ENCODE measurements around the gene HS3ST5.

Gene HS3ST5

DNA sequence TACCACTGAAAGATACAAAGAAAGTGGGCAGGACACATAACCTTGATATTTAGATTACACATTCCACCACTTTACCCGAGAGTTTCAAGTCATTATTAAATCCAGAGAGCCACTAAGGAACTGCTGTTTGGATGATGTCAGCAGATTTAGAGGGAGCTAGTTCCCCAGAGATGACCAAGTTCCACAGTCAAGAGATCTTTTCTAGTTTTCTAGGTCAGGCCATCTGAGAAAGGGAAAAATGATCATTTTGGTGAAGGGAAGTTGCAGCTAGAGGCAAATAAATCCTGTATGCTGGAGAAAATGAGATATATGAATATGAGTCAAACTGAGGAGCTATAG is 147.8 kb downstream of the HS3ST5 start:
- DNase-seq (ENCODE audit: low read depth in 2 of 2) = no peak

DNA sequence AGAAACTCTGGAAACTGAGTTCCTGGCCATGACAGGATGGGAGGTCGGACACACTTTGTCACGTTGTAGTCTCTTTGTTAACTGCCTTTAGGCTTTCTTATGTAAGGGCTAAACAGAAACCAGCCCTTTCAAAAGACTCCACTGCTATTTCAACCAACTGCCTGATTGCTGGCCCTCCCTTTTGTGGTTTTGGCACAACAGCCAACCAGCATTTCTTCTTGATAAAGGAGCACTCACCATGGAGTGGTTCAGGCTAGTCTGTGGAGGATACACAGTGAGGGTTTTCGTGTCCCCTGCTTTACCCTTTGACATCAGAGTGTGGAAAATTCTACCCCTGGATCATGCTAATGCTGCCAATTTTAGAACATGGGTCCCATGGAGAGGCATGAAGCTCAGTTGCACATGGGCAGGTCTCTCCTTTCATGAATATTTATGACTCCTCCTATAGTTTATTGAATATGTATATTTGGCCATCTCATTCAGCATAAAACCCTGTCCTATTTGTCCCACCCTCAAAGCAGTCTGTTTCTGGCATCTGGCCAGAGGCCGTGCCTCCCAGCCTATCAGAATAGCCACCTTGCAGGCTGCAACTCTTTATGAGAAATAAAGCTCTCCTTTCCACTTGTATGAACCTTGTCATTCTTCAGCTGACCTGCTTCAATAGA is 148.3 kb downstream of the HS3ST5 start:
- DNase-seq (ENCODE audit: low read depth in 2 of 2) = no peak

DNA sequence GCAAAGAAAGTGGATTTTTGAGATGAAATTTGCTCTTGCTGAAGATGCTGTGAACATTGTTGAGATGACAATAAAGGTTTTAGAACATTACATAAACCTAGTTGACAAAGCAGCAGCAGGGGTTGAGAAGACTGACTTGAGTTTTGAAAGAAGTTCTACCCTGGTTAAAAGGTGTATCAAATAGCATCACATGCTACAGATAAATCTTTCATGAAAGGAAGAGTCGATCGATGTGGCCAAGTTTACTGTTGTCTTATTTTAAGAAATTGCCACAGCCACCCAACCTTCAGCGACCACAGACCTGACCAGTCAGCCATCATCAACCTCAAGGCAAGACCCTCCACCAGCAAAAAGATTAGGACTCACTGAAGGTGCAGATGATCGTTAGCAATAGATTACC is 155.3 kb downstream of the HS3ST5 start:
- no peak for DNase-seq (ENCODE audit: low read depth in 2 of 2)

DNA sequence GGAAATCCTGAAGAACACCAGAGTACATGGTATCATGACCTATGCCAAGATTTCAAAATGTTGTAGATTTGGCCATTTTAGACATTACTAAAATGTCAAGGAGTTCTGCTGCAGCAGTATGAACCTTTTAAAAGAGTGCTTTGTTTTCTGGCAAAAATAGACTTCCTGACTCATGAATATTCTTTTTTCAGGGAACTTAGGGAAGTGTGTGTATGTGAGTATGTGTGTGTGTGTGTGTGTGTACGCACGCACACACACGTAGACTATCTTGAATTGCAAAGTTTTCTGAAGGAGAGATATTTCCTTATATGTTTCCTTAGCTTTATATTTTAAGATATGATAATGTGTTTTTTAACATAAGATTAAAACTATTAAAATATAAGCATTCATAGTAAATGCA is 161.2 kb downstream of the HS3ST5 start:
- no peak for DNase-seq (ENCODE audit: low read depth in 2 of 2)

DNA sequence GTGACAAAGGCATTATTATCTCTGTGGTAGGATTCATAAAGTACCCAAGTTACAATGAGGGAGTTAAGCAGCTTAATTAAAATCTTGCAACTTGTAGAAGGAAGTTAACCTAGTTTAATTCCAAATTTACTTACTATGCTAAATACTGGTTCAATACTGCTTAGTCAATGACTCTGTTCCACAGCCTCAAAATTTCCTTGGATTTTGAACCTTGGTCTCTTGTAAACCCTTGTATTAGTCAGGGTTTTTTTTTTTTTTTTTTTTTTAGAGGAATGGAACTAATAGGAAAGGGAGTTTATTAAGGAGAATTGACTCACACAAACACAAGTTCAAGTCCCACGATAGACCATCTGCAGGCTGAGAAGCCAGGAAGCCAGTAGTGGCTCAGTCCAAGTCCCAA is 163.4 kb downstream of the HS3ST5 start:
- no peak for DNase-seq (ENCODE audit: low read depth in 2 of 2)

DNA sequence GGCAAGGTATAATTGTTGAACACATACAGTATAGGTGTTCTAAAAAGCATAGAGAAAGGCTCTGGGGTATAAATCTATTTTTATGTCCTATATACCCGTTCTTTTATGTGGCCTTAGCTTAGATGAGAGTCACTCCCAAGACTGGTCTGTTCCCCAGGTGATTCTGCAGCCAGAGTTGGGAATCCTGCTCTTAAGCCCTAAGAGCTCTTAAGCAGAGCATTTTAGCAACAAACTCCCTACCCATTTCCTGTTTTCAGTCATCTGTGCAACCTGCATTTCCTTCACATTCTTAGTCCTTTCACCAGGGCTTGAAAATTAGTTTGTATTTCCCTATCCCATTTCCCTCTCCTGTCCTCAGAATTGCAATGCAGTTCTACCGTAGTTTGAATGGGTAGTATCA is 166.1 kb downstream of the HS3ST5 start:
- DNase-seq (ENCODE audit: low read depth in 2 of 2) = no peak

DNA sequence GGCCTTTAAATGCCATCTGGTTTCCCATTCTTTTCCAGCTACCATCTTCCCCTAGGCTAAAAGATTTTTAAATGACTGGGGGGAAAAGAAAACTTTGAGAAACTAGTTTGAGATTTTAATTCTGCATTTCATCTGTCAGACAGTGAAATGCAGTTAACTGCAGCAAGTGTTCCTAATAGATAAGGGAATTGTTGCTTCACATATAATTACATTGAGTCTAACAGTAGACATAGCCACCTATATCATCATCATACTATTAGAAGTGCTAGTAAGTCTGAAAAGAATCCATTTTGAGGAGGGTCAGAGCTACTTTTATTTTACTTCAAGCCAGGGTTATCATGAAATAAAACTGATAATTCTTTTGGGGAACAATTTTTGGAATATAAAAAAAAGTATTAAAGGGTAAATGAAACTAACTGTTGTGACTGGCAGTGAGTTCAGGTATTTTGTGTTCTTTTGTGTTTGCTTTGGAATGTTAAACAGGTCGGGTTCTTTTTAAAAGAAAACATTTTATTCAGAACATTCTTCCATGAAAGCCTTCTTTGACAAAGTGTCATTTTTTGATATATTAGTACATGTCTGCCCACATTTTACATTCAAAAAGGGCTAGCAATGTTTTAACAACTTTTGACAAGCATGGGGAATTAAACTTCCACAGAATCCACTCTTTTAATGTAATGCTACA is 170.1 kb downstream of the HS3ST5 start:
- DNase-seq (ENCODE audit: low read depth in 2 of 2) = no peak

DNA sequence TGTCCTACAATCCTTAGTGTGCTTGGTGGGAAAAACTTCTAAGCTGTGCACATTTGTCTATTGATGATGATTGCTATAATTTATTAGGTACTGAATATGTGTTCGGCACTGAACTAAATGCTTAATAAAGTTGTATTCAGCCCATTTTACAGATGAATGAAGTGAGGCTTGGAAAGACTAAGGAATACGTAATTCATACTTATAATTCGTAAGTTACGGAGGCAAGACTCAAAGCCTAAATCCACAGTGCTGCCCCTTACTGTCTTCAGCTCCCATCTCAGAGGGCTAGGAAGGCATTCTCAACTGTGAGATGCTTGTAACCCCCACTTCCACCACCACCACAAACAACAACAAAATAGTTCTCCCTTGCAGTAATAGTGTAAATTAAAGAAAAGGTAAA is 171.3 kb downstream of the HS3ST5 start:
- DNase-seq (ENCODE audit: low read depth in 2 of 2) = no peak

DNA sequence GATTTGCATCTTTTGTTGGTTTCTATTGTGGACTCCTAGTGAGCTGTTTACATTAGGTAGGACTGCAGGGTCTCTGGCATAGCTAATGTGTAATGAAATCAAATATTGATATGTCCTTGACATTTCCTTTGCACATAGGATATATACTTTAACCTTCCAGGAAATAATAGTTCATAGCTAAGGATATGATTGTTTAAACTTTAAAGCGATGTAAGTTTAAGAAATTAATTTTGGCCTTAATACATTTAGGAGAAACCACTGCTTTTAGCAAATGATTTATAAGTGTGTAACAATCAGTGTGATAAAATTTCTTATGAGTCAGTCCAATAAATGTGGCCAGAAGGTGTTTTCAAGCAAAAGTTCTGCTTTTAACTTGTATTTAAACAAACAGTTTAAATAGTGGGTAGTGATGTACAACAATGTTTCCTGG is 171.8 kb downstream of the HS3ST5 start:
- DNase-seq (ENCODE audit: low read depth in 2 of 2) = no peak

DNA sequence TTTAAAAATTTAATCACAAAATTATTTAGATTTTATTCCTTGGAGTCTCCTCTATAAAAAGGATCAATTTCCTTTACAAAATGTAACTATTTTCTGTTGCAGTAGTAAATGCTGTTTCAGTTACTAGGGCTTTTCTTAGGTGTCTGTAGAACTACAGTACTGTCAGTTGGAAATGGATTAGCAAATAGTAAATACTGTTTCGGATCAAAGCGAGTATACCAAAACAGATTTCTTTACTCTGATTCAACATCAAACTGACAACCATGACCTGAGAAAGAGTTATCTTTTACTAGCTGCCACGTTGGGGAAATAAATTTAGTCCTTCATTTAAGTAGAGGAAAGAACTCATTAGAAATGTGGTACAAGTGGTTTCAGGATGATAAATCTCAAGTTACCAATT is 172.5 kb downstream of the HS3ST5 start:
- no peak for DNase-seq (ENCODE audit: low read depth in 2 of 2)

DNA sequence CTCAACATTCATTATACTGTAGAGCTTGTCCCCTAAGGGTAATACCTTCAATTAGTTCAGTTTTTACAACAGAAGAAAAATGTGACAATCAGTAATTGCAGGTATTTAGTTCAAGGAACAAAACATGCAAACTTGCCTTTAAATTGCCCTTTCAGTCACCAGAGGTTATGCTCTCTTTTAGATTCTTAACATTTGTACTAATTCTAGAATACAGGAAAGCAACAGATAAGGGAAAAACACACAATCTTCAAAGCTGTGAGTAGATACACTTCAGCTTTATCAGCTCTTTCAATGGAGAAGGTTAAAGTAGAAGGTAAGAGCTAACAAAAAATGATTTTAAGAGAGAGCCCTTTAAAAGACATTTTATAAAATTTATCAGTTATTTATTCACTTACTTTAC is 173.1 kb downstream of the HS3ST5 start:
- no peak for DNase-seq (ENCODE audit: low read depth in 2 of 2)

DNA sequence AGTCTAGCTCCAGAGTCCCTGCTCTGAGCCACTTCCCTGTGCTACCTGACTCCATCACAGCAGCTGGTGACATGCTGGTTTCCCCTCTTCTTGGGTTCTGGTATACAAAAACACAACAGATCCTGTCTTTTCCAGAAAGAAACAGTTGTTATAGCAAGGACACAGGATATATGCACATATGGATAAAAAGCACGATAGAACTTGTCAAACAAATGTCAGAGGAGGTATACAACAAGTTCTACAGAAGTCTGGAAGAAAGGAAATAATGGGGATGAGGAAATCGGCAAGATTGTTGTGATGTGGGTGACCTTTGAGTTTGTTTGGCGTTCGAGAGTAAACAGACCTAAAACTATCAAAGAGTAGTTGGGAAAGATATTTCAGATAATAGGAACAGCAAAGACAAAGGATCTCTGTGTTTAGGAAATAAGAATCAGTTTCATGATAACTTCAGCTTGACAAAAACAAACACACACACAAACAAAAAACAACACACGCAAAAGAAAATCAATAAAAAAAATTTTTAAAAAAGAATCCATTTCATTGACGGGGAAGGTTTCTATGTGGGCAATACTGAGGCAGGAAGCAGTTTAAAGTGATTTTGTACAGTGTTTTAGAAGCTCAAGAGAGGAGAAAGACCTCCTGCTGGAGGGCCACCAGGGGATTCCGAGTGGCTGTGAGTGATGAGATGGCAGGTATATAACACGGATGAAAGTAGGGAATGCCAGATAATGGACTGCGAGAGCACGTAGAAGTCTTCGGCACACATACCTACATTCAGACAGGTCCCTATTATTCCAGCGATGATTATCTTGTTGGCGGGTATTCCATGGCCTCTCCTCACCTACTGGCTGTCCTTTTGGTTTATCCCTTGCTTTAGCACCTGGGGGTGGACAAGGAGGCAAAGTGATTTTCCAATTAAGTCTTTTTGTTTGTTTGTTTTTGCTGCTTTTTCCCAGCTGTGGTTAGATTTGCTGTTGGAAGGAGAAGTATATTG is 174.9 kb downstream of the HS3ST5 start:
- no peak for DNase-seq (ENCODE audit: low read depth in 2 of 2)

DNA sequence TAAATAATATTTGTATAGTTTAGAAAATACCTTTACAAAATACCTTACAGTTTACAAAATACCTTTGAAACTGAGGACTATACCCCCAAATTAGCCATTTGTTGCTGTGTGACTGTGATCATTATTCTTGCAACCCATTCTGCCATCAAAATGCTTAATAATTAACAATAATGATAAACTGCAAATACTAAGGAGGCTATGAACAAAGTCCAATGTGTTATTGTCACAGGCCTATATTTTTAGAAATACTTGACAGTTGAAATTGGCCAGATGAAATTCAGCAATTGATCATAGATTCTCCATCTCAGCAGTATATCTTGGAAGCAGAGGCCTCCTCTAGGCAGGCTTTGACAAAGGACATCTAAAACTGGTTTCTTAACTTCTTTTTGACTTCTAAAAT is 178.6 kb downstream of the HS3ST5 start:
- DNase-seq (ENCODE audit: low read depth in 2 of 2) = no peak

DNA sequence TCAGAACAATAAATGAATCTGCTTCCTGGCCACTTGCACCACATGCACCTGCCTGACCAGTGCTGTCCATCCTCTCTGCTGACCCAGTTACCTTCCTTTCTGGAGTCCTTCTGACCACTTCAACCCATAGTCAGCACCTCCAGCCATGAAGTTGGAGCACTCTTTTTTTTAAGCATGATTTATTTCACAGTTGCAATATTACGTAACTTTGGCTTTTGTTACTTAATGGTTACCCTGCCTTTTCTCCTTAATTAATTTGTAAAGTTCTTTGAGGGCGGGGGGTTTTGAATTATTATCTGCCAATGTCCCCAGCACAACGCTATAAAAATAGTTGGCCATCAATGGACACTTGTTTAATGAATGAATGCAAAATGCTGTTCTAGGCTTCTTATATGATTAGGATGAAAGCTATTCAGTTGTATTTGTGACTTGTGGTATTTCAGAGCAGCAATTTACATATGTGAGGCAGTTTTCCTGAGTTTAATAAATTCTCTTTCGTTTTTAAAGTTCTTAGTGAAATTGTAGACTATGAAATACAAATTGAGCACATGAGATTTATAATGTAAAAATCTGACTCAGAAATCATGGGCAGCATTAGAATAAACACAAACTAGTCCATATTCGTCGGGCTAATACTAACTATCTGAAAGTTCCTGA is 180.0 kb downstream of the HS3ST5 start:
- DNase-seq (ENCODE audit: low read depth in 2 of 2) = no peak

DNA sequence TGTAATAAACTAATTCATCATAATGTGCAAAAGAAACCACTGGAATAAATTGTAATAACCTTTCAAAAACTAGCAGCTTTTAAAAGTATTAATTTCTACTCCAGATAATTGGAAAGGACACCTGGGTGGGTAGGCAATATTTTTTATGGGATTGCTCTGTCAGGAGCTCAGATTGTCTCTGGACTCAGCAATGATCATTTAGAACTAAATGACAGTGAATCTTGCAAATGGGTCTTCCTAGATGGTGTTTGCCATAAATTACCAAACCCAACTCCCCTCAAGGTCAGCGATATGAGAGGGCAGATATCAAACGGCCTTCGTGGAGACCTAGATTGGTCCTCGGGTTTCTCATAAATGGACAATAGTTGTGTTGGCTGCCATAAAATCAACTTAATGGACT is 181.9 kb downstream of the HS3ST5 start:
- DNase-seq (ENCODE audit: low read depth in 2 of 2) = no peak

DNA sequence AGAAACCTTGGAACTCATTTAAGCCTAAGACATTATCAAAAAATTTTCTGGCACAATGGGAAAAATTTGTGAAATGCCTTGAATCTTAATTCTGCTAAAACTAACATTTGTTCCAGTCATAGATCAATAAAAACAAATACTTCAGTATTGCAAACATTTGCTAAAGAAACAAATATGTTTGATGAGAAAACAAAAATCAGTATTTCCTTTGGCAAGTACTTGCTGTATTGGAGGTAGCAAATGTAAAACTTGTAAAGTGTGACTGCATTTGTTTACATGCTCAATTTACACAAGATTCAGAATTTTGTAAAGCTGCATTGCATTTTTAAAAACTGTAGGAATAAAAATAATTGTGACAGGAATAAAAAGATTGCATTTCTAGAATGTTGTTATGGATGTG is 183.1 kb downstream of the HS3ST5 start:
- DNase-seq (ENCODE audit: low read depth in 2 of 2) = no peak

DNA sequence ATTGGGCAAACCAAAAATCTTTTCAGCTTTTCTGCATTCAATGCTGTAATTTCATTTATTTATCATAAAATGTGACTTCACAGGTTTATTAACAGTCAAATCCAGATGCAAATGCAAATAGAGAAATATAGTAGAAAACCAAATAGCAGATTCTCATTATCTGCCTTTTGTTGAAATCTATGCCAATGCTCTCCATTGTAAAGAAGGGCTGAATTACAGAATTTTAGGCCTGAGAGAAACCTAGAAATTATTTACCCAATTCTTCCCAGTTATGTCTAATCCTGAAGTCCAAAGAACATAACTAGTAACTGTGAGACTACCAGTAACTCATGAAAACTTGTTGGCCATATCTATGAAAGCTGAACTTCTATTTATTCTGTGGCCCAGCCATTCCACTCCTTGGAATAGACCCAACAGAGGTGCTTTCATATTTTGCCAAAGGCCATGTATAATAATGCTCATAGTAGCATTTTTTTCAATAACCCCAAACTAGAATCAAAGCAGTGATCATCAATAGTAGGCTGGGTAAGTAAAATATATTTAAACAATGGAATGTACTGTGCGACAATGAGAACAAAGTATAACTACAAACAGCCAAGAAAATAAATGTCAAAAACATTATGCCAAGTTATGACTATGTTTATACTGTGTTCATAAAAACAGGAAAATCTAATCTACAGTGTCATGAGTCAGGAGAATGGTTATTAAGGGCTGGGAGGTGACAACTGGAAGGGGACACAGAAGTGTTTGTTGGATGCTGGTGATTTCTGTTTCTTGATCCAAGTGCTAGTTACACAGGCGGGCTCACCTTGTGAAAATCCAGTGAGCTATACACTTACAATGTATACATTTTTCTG is 183.8 kb downstream of the HS3ST5 start:
- no peak for DNase-seq (ENCODE audit: low read depth in 2 of 2)

DNA sequence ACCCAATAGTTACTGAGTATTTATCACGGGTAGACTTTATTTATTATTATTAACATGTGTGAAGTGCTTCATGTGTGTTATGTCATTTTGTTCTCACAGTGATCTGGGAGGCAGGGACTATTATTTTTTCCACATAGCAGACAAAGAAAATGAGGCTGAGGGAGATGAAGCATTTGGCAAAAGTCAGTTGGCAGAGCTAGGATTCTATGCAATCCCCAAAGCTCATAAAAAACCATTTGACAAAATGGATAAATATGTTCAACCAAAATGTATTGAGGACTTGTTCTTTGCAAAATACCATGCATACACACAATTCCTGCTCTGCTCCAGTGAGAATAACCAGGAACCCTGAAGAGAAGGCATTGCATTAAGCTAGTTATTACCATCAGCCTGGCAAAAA is 184.4 kb downstream of the HS3ST5 start:
- DNase-seq (ENCODE audit: low read depth in 2 of 2) = no peak

DNA sequence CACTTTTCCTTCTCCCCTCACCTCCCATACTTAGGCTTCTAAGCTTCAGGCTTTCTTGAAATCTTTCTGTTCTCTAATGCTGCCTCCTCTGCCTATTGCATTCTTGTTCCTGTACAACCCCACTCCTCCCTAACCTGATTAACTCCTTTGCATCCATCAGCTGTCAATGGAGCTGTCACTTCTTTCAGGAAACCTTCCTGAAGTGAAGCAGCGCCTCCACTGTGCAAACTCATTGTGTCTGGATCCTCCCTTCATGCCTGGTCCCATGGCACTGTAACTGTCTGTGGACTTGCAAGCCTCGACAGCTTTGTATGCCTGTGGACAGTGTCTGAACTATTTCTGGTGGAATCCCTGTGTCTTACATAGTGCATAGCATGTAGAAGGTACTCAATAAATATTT is 185.0 kb downstream of the HS3ST5 start:
- DNase-seq (ENCODE audit: low read depth in 2 of 2) = no peak

DNA sequence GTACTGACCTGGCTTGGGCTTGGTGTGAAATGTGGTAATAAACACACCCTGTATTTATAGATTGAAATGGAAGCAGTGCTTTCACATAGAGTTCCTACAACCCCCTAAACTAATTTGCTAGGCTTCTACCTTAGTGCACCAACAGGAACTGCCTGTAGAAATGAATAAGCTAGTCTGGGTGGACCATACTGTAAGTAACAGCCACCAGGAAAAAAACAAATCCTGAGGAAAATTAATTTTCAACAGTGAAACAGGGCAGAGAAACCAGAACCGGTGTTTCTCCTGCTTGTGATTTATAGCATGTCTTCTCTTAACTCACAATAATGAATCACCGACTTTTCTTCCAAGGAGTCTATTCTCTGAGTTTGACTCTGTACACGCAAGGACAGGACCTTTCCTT is 187.1 kb downstream of the HS3ST5 start:
- DNase-seq (ENCODE audit: low read depth in 2 of 2) = no peak

DNA sequence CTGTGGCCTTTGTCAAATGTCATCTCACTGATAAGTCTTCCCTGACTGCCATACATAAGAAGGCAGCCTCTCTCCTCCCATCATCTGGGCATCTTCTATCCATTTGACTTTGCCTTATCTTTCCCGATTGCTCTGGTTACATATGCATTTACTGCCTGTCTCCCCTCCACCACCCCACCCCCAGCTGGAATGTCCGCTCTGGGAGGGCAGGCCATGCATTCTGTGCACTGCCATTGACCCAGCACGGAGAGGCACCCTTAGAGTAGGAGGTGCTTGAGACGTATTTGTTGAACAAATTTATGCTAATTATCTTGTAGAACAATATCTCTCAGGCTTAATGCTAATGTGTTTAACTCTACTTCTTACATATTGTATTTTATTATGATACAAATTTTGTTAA is 188.0 kb downstream of the HS3ST5 start:
- no peak for DNase-seq (ENCODE audit: low read depth in 2 of 2)

Data from stimulated activated CD8-positive, alpha-beta memory T cell treated with anti-CD3 and anti-CD28 coated beads, Interleukin-7, amount 100 ng/mL, for 4 hours (primary cell).